ENCODE measurements around the gene RASAL3. TPM values are rescaled to one million over a fixed set of nuclear protein-coding genes. Genes with fewer than 3 reads are reported as not detected.
"Not testable (repeated sequence)": the region's sequence is repeated elsewhere in the genome, so short reads cannot be mapped to it uniquely, and the experiment has no call there.

The RASAL3 gene
- total RNA-seq, 2 donors from 2014 or later: 3.4 to 4.4 TPM

GRCh38 chr19:15476325-15476724 is 12.0 kb upstream of the RASAL3 start:
- DNase-seq: no peak
- intact Hi-C loops (cut with DNase I, micrococcal nuclease): no loop called here
- no peak for ATAC-seq

- DNase-seq (no peak), ATAC-seq (no peak)
- intact Hi-C loops (cut with DNase I, micrococcal nuclease): no loop called here
Observed at GRCh38 chr19:15475611-15476010, 11.3 kb upstream of the RASAL3 start.

- intact Hi-C loops (cut with DNase I, micrococcal nuclease): no loop called here
- DNase-seq (no peak), ATAC-seq (no peak)
Observed at GRCh38 chr19:15475169-15475568, 10.8 kb upstream of the RASAL3 start.

- DNase-seq; ATAC-seq; intact Hi-C loops (cut with DNase I, micrococcal nuclease): not testable (repeated sequence)
Observed at GRCh38 chr19:15473821-15474220, 9.5 kb upstream of the RASAL3 start.

GRCh38 chr19:15471639-15472101 is 7.3 kb upstream of the RASAL3 start:
- intact Hi-C loops (cut with DNase I, micrococcal nuclease): no loop called here
- no peak for DNase-seq
- no peak for ATAC-seq

- intact Hi-C loops (cut with DNase I, micrococcal nuclease): loop anchor here in 1 of 2 donors (10.0 kb wide), 1 partner anchor 85 kb away; no protein-coding TSS in a partner anchor
- DNase-seq (peak in 1 of 2 donors; percentile 20), ATAC-seq (no peak)
Observed at GRCh38 chr19:15469513-15470297, 5.4 kb upstream of the RASAL3 start.

- DNase-seq: no peak
- intact Hi-C loops (cut with DNase I, micrococcal nuclease): loop anchor here in 1 of 2 donors (10.0 kb wide), 1 partner anchor 86 kb away; no protein-coding TSS in a partner anchor
- no peak for ATAC-seq
Observed at GRCh38 chr19:15468675-15469512, 4.5 kb upstream of the RASAL3 start.

GRCh38 chr19:15467734-15468214 is 3.4 kb upstream of the RASAL3 start:
- intact Hi-C loops (cut with DNase I, micrococcal nuclease): loop anchor here in 1 of 2 donors (10.0 kb wide), 1 partner anchor 87 kb away; no protein-coding TSS in a partner anchor
- ATAC-seq: no peak
- no peak for DNase-seq

- intact Hi-C loops (cut with DNase I, micrococcal nuclease): loop anchor here in 1 of 2 donors (10.0 kb wide), 1 partner anchor 88 kb away; no protein-coding TSS in a partner anchor
- DNase-seq (peak in 1 of 2 donors; percentile 23), ATAC-seq (no peak)
Observed at GRCh38 chr19:15466851-15467733, 2.7 kb upstream of the RASAL3 start.

- DNase-seq (peak in 1 of 2 donors; percentile 59), ATAC-seq (peak; percentile 54)
- intact Hi-C loops (cut with DNase I, micrococcal nuclease): loop anchor here in 1 of 2 donors (10.0 kb wide), 1 partner anchor 91 kb away; no protein-coding TSS in a partner anchor
Observed at GRCh38 chr19:15463861-15464371, 428 bp downstream of the RASAL3 start.

- ATAC-seq (no peak), DNase-seq (no peak)
- intact Hi-C loops (cut with DNase I, micrococcal nuclease): loop anchor here in 1 of 2 donors (10.0 kb wide), 1 partner anchor 93 kb away; no protein-coding TSS in a partner anchor
Observed at GRCh38 chr19:15461694-15462093, 2.6 kb downstream of the RASAL3 start.

- DNase-seq: no peak
- no peak for ATAC-seq
- intact Hi-C loops (cut with DNase I, micrococcal nuclease): no loop called here
Observed at GRCh38 chr19:15457701-15458484, 6.5 kb downstream of the RASAL3 start.

GRCh38 chr19:15456871-15457700 is 7.3 kb downstream of the RASAL3 start:
- DNase-seq: peak; percentile 58 to 69
- peak; percentile 47 for ATAC-seq
- intact Hi-C loops (cut with DNase I, micrococcal nuclease): no loop called here

- intact Hi-C loops (cut with DNase I, micrococcal nuclease): no loop called here
- DNase-seq (no peak), ATAC-seq (no peak)
Observed at GRCh38 chr19:15456441-15456840, 7.9 kb downstream of the RASAL3 start.

GRCh38 chr19:15455996-15456395 is 8.3 kb downstream of the RASAL3 start:
- no peak for ATAC-seq
- intact Hi-C loops (cut with DNase I, micrococcal nuclease): no loop called here

More at GRCh38 chr19:15455996-15456395, 8.3 kb downstream of the RASAL3 start:
- no peak for DNase-seq
